Stimulated activated naive CD8-positive, alpha-beta T cell treated with anti-CD3 and anti-CD28 coated beads, Interleukin-15, Interleukin-2, amounts not matched to agents 100 U/mL and 50 U/mL, for 24 hours (primary cell): ENCODE results near the gene EFNB2.

Experiments
- ATAC-seq: fragments of 150-1000 bp; cut with Tn5 transposase; one replicate; pipeline ENCODE4 v1.10.0; 2021
- DNase-seq: peaks from one replicate; pipeline ENCODE4 v3.0.0; 2021

Gene EFNB2

DNA sequence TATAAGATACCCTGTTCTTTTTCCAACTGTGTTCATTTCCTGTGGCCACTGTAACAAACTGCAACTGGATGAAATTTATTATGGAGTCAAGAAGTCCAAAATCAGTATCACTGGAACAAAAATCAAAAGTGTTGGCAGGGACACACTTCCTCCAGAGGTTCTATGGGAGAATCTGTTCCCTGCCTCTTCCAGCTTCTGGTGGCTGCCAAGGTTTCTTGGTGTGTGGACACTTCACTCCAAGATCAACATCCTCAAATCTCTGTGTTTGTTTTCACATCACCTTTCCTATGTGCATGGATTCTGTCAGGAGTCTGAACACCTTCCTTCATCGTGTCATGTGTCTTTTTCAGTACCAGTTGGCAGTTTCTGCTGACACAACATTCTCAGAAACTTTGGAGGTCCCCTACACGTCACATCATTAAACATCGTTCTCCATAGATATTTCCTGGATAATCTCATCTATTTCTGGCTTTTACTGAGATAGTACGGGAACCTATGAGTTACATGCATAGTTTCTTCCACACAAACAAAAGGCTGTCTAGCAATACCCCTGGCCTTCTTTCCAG, 15.2 kb upstream of the EFNB2 start:
- no peak for ATAC-seq
- DNase-seq = no peak

DNA sequence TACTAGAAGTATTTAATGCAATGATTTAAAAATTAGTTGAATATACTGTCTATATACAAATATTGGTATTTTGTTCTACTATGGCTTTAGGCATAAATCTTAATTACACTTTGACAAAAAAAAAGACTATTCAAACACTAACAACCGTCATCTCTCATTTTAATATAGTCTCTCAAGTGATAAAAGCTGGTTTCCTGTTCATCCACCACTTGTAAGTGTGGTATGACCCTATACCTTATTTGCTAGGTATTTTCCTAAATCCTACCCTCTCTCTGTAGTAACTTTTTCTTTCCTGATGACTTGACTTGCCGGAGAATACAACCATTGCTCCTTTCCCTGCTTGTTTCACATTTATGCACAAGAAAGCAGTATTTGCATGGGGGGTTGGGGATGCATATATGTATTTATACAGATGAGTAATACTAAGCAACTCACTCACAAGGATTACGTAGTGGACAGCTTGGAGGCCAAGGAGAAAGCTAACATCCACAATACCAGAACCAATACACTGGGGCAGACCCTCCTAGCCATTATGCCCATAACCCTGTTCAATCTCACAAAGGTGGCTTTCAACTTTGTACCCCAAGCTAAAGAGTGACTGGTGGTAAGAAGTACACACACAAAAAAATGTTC, 12.7 kb upstream of the EFNB2 start:
- DNase-seq (no peak), ATAC-seq (no peak)

DNA sequence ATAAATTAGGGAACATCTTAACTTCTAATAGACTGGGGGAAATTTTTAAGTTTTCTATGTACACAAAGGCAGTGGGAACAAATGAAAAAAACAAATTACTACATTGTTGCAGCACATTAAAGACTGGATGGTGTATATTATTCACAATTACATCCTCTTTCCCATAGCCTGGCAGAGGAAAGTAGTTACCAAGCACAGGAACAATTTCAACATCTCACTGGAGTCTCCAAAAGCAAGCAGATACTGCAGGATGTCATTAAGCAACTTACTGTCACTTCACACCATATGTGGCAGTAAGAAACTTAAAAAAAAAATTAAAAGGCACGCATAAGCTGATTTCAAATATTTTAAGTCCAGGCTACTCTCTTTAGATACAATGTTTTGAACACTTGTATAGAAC, 6.4 kb upstream of the EFNB2 start:
- DNase-seq (no peak), ATAC-seq (no peak)

DNA sequence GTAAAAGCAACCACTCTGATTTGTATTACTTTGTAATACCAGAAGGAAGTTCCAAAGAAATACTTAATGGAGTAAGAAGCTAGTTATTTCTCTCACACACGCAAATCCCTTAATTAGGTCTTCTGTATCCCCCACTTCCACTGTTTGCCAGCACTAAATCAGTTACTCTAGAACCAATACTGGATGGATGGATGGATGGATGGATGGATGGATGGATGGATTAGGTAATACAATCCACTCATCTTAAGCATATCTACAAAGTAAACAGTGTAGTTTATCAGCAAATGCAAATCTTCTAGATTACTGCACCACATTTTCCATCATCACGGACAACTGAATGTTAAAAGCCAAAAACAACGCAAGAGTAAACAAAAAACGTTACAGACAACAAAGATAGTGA, 5.2 kb upstream of the EFNB2 start:
- DNase-seq (no peak), ATAC-seq (no peak)

DNA sequence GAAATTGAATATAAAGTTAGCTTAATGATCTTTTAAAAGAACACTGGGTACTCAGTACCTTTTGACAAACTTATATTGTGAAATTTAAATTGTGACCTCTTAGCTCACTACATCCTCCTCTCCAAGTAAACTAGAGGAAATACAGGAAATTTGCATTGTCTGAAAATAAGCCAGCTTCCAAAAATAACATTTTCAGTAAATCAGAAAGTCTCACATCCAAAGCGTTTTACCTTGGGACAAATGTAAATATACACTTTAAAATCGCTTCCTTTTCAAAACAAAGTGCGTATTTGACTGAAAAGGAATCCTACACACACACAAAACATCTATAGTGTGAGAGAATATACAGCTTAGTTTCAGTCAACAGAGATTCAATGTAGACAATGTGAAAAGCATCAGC, 2.1 kb upstream of the EFNB2 start:
- DNase-seq = no peak
- no peak for ATAC-seq

DNA sequence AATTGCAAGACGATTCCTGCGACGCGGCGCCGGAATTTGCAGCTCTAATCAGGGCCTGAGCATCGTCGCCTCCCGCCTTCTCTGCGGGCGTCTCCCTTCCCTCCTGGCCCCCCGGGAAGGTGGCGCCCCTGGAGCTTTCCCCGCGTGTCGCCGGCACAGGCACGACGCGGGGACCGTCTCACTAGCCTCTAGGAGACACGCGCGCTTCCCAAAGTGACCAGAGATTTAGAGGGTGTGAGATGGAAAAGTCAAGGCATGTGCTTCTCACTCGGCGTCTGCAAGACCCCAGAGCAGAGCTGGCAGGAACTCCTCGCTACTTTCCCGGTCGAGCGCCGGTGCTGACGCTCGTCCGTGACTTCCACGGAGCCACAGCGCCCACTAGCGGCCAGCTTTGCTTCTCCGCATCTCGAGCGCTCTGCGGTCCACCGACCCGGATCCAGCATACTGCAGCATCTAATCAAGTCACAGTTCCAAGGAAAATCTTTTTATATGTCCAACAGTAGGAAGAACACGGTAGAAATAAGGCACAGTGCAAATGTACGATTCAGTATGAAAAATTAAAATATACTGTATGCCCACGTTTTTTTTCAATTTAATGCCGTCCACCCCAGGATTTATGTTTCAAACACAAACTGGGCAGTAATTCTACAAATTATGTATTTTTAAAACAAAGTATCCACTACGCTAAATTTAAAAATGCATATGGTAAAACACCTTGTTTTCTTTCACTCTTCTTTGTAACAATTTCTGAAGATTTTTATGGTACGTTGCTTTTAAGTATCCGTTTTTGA, 977 bp upstream of the EFNB2 start:
- DNase-seq (peak; percentile 93), ATAC-seq (peak; percentile 47)

DNA sequence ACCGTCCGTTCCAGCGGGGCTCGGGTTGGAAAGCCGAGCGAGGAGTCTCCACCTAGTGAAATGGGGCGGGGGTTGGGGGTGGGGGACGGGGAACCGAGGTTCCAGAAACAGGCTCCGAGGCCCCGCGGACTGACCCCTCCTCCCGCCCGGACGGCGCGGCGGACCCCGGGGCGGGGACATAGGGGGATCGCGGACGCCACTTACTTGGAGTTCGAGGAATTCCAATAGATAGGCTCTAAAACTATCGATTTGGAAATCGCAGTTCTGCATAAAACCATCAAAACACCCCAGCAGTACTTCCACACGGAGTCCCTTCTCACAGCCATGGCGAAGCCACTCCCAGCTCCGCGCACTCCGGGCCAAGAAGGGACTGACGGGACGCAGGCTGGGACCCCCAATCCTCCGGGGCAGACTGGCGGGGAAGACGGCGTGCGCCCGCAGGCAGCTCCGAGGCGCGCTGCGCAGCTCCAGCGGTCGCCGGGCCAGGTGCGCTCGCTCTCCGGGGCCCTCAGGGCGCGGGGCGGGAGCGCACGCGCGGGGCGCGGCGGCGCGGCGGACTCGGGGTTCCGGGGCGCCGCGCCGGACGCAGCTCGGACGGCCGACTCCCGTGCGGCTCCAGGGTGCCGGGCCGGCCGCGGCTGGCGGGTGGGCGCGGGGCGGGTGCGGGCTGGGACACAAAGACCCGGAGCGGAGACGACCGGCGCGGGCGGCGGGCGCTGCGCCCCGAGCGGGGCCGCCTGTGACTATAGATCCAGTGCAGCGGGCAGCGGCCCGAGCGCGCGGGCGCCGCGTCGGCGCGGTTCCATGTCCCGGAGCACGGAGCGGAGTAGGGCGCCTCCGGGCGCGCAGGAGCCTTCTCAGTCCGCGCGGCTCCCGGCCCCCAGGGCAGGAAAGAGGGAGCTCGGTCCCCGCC, 567 bp downstream of the EFNB2 start:
- ATAC-seq = peak; percentile 29
- peak; percentile 19 for DNase-seq

DNA sequence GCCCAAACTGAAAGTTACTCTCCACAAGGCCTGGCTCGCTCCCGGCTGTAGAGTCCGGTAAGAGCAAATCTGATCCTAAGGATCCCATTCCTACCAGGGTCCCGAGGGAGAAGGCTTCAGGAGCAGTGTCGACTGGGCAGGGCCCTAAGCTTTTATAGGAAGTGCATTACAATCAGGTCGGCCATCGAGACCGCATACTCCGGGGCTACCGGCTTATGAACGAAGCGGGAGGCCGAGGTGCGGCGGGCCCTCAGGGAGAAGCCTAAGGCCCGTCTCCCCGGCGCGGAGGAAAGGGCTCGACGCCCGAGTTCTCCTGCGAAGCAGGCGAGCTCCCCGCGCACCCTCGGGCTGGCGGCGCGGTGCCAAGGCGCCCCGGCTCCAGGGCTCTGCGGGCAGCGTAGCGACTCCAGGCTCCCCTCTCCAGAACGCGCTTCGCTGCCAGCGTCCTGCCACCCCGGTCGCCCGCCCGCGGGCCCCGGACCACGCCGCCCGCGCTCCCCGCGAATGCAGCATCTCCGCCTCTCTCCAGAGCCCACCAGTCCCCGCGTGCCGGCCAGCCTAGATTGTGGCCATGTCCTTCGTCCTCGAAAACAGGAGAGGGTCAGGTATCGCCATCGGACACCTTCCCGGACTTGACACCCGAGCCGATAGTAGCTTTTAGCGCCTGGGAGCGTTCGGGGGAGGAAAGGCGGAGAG, 1.4 kb downstream of the EFNB2 start:
- peak; percentile 26 for DNase-seq

DNA sequence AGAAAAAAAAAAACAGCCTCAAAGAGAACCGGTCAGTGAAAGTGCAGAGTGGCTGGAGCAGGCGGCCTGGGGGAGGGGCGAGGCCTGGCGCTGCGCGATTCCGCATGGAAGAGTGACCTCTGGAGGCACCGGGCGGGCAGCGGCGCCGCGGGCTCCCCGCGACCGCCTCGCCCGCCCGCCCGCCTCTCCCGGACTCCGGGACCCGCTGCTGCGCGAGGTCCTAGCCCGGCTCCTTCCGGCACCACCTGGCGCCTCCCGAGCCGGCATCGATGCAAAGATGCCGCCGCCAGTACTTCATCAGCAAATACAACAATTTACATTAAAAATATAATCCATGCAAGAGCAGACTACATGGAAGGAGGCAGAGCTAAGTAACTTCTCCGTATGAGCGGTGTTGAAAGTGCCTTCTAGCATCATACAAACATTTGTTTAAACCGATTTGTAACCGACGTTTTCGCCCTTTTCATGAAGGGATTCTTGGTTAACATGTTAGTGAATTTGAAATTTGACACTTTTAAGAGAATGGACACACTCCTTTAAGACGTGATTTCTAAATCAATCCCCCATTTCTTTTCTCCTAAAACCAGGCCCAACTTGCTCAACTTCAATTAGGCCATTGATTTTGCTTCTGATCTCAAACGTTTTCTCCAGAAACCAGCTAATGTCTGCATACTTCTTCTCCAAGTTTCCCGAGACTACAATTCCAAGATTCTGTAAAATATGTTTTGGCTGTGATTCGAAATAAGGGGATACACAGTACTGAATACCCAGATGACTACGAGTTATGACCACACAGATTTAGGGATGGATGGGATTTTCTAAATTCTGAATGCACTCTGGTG, 2.1 kb downstream of the EFNB2 start:
- no peak for ATAC-seq

More for the DNA sequence above, 1.4 kb downstream of the EFNB2 start:
- ATAC-seq = no peak

DNA sequence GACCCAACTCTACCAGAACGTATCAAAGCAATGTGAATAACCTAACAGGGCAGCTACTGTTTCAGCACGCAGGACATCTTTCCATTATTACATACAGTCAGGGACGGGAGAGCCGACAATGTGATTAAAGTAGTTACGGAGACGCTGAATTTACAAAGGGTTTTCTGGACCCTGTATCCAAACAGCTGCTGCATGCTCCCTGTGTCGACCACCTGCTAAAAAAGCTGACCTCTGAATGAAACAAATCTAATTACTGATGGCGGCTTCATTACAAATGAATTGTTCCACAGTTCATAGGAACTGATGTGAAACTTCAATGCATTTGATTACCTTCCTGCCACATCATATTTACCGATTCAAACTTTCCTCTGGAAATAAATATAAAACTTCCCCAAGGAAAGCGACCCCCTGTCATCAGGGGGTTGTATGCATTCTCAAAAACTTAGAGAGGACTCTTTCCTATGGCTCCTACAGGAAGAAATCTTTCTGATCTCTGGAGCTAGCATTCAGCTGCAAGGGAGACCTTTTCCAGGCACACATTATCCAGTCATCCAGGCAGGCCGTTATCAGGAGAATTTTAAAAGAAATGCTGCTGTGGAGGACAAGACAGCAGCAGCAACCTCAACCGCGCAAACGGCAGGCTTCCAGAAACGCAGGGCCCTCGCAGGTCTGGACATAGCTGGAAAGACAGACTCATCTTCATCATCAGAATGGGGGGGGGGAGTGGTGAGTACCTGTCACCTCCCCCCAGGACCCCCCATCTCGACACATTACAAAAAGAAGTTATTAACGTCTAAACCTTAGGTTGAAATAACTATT, 3.1 kb downstream of the EFNB2 start:
- DNase-seq = no peak
- no peak for ATAC-seq

More for the DNA sequence above, 2.1 kb downstream of the EFNB2 start:
- peak; percentile 55 for DNase-seq

DNA sequence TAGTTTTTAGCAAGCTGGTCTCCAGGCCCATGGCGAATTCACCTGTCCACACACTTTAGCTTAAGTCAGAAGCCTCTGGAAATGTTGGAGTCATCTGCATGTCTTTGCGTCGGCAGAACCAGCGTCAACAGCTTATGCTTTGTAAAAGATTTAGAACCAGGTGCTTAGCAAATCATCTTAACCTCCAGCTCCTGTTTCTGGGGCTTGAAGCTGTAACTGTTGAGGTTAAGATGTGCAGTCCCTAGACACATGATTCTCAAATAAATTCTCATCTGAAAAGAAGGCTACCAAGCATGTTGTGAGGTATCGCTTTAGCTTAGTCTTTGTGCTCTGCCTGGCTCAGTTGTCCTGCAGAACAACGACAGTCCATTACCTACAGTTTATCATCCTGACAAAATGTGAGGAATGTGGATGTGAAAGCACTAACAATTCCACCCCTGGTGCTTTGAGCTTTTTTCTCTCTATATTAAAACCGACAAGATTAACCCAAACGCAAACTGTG, 4.4 kb downstream of the EFNB2 start:
- no peak for DNase-seq
- ATAC-seq = no peak

DNA sequence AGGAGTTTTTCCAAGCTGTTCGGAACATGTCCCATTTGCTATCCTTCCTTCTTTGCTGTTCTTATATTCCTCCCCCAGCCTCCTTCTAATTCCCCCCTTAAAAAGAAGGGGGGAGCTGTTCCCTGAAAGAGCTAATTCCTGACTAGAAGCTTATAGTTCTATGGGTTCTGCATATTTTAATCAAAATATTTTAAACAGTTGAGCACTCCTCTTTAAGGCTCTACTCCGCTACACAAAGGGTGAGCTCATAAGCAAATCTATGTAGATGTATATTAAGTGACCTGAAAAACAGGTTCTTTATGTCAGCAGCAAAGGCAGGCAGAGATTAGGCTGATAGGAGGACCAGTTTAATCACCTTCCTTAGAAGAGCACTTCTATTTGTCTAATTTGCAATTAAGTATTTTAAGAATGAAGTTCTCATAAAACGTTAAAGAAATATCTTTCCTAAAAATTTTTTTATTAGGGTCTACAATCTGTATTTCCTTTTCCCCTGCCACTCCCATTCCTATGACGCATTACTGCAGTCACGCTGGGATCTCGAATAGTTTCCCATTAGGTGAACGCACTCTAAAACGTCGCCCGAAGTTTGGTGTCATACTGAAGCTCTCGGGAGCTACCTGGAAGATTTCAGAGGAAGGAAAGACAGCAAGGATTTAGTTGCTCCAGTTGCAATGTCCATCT, 5.2 kb downstream of the EFNB2 start:
- DNase-seq (no peak), ATAC-seq (no peak)

DNA sequence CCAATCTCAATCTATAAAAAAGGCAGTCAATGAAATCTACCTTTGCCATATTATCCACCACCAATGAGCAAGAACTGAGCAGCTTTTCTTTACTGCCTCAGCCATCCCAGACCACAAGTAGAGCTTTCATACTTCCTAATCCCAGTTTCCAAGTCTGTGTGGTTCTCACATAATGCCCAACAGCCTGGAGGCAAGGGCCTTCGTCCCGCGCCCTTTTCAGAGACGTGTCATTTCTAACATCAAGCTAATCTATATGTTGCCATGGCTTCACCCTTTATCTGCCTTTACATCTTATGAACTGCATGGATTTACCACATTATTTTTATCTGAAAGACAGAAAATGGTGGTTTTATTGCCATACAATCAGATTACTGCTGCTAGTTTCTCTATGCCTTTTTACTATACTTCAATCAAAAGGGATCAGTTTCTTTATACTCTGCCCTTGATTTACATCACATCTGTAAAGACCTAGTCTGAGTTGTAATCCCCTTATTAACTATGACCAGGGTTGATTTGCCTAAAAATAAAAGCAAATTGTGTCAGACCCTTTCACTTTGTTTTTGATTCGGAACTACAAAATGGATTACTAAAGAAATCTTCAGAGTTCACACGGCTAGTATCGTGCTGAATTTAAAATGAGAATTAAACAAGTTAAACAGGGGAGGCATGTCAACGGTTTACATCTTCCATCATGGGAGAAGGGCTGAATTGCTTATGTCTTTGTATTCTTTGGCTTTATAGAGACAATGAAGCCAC, 5.9 kb downstream of the EFNB2 start:
- no peak for DNase-seq
- ATAC-seq = no peak

DNA sequence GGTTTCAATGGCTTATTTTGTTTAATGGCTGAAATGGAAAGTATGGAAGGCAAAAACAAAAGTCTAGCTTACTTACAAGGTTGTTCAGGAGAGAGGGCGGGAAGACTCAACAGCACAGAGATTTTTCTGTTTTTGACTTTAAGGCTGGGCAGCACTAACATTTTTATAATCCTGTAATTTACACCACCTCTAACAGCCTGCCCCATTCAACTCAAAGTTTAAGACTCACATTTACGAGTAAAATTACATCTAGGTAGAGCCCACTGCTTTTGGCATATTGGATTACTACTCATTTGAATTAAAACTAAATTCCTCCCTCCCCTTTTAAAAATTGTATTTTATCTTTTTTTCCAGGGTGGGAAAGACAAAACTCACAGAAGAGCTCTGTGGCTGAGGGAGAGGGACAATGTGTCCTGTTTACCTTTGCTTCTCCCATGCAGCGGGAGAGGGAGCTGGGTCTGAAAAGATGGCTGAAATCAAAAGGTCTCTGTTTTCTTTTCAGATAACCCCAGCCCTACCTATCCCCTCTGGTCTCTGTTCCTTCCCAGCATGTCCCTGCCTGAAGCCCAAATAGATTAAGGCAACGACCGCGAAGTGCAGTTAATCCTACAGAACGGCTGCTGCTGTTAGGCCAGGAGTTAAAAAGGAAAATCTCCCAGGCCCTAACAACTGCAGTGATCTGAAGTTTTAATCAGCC, 6.6 kb downstream of the EFNB2 start:
- ATAC-seq (no peak), DNase-seq (no peak)

DNA sequence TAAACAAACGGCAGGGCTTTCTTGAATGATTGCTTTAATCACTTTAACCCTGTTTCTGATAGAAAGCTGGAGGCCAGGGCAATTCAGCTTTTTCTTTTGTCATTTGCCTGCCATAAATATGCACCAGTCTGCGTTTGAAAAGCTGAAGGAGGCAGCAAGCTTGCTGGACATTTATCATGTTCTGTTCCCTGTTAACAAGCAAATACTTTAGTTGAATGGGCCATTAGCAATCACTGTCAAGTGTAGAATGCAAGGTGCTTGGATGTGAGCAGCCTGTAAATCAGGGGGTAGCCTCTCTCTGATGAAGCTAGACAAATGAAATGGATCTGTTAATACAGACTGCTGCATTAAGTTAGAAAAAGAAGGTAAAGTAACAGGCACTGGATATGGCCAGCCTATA, 7.6 kb downstream of the EFNB2 start:
- DNase-seq (no peak), ATAC-seq (no peak)

DNA sequence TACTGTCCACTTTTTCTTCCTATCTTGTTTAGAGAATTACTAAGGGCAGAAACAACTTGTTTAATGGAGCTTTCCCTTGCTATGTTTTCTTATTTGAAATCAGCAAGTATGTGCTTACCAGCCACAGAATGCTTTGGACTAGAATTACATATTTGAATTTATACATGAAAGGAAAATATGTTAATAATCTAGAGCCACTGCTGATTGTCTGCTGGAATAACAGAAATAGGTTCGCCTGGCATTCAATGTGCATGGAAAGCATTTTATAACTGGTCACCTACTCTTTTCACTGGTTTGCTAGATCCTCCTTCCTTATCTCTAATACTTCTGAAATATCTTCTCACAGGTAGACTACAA, 8.0 kb downstream of the EFNB2 start:
- DNase-seq (no peak), ATAC-seq (no peak)

DNA sequence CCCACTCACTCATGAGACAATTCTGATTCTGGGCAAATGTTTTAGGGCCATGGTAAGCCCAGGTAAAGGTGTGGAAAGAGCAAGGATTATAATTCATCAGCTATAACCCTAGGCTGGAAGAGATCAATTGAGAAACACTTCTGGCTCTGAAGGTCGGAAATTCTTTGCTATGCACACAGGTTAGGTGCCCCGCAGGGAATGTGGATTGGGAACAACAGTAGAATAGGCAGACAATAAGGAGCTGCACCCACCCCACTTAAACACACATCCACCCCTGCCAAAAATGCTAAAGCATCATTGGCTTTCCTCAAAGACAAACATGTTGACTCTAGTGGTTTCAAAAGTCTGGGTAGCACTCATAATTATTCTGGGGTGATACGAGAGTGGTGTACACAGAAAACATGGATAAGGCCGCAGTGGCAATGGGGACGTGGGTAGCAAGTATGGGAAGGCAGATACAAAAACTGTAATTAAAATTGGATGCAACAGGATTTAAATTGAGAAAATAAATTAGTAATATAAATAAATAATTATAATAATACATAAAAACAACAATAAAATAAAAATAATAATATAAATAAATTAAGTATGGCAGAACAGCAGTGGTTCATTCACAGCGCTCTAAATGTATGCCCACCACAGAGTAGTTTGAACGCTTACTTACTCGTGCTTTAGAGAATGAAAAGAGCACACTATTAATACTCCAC, 8.6 kb downstream of the EFNB2 start:
- ATAC-seq = no peak
- no peak for DNase-seq
